ENCODE data around the gene PIH1D2.

PIH1D2 gene

DNA sequence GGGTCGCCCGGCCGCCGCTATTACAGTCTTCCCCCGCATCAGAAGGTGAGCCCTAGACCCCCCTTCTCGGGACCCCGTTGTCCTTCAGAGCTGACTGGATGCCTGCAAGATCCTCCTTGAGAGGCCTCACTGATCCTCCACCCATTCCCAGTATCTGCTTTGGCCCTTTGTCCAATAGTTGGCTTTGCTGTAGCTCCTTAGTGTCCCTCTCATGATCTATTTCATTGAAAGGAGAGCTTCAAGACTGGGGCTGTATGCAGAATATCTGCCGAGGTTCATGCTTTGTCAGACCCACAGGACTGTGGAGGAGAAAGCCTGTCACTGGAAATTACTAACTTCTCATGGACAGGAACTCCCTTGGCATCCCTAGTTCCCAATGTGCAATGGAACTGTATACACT is 48.1 kb downstream of the PIH1D2 start:
- peak overlapping the region; percentile 77; the same call in 1 of the 2 replicates for H3K27ac ChIP-seq (ENCODE audit: extremely low read depth, low read depth, low read length)
- TF ChIP-seq REST (tag by site-specific recombination; IDR thresholded peaks at IDR 0.05): no peak
- H3K4me1 ChIP-seq (ENCODE audit: control insufficient read depth, insufficient read depth, low read length): no peaks in the 10 kb centered on the region
- CTCF ChIA-PET: no interaction called here
- POLR2A ChIA-PET: no interaction called here
- H3K4me3 ChIP-seq (ENCODE audit: low read depth, low read length): peak overlapping the region; percentile 98
- peaks cover 0 to 36% of the 10 kb centered on the region in 2 experiments; a peak in 1 of 3 replicates for H3K36me3 ChIP-seq (ENCODE audit: control insufficient read depth in 2 of 2, insufficient read depth in 1 of 2, low read length in 2 of 2)
- H3K9me3 ChIP-seq (ENCODE audit: control insufficient read depth, insufficient read depth, low read depth, low read length): no peaks in the 10 kb centered on the region

GRCh38 chr11:112024773-112025678 is 48.8 kb downstream of the PIH1D2 start, which contains the start of gene DLAT:
Gene DLAT, plus strand, starts transcription at chr11:112025408. Its CDS starts 65 bp downstream, at chr11:112025473.
- Histone ChIP-seq H3K27ac (ENCODE audit: extremely low read depth, low read depth, low read length) (peak within 1 kb of the TSS; percentile 77), H3K4me3 (ENCODE audit: low read depth, low read length) (peak within 1 kb of the TSS; percentile 98), H3K9me3 (ENCODE audit: control insufficient read depth, insufficient read depth, low read depth, low read length) (no peaks in the 10 kb centered on the region), H3K4me1 (ENCODE audit: control insufficient read depth, insufficient read depth, low read length) (no peaks in the 10 kb centered on the region), H3K36me3 (ENCODE audit: control insufficient read depth in 2 of 2, insufficient read depth in 1 of 2, low read length in 2 of 2) (peaks cover 0 to 35% of the 10 kb centered on the region in 2 experiments; a peak in 1 of 3 replicates)
- CTCF ChIA-PET: no interaction called here
- POLR2A ChIA-PET: interaction anchor here (0.5 to 1.0 kb wide), 4 partner anchors 14 to 254 kb away, joined by 3 read pairs; no protein-coding TSS in a partner anchor
- TF ChIP-seq ZNF23 (tag by site-specific recombination; IDR thresholded peaks at IDR 0.05; ENCODE audit: borderline replicate concordance): no peak
- peak; percentile 52 for TF ChIP-seq GLIS1 (tag by site-specific recombination; IDR thresholded peaks at IDR 0.05)
- no peak for TF ChIP-seq ZNF433 (tag by site-specific recombination; IDR thresholded peaks at IDR 0.05; ENCODE audit: low read depth)
- peak; percentile 56; the same call in 1 of the 2 replicates for TF ChIP-seq KLF7 (tag by site-specific recombination; IDR thresholded peaks at IDR 0.05; ENCODE audit: borderline replicate concordance)
- no peak for TF ChIP-seq ZNF221 (tag by site-specific recombination; IDR thresholded peaks at IDR 0.05; ENCODE audit: borderline replicate concordance)
- TF ChIP-seq, protein P1, sequence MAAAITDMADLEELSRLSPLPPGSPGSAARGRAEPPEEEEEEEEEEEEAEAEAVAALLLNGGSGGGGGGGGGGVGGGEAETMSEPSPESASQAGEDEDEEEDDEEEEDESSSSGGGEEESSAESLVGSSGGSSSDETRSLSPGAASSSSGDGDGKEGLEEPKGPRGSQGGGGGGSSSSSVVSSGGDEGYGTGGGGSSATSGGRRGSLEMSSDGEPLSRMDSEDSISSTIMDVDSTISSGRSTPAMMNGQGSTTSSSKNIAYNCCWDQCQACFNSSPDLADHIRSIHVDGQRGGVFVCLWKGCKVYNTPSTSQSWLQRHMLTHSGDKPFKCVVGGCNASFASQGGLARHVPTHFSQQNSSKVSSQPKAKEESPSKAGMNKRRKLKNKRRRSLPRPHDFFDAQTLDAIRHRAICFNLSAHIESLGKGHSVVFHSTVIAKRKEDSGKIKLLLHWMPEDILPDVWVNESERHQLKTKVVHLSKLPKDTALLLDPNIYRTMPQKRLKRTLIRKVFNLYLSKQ (tag by site-specific recombination; IDR thresholded peaks at IDR 0.05; ENCODE audit: borderline replicate concordance): no peak
- TF ChIP-seq ZNF660 (tag by site-specific recombination; IDR thresholded peaks at IDR 0.05): peak; percentile 28; the same call in 1 of the 2 replicates
- TF ChIP-seq, protein P2, sequence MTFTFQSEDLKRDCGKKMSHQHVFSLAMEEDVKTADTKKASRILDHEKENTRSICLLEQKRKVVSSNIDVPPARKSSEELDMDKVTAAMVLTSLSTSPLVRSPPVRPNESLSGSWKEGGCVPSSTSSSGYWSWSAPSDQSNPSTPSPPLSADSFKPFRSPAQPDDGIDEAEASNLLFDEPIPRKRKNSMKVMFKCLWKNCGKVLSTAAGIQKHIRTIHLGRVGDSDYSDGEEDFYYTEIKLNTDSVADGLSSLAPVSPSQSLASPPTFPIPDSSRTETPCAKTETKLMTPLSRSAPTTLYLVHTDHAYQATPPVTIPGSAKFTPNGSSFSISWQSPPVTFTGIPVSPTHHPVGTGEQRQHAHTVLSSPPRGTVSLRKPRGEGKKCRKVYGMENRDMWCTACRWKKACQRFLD (tag by site-specific recombination; IDR thresholded peaks at IDR 0.05): no peak
- TF ChIP-seq ZFP69B (tag by site-specific recombination; IDR thresholded peaks at IDR 0.05): peak; percentile 81
- TF ChIP-seq ZNF610 (tag by site-specific recombination; IDR thresholded peaks at IDR 0.05; ENCODE audit: borderline replicate concordance): peak; percentile 89; the same call in 1 of the 2 replicates
- TF ChIP-seq ZNF555 (tag by site-specific recombination; conservative IDR thresholded peaks at IDR 0.05): no peak
- no peak for TF ChIP-seq ZNF521 (tag by site-specific recombination; IDR thresholded peaks at IDR 0.05)
- TF ChIP-seq ZNF48 (tag by site-specific recombination; IDR thresholded peaks at IDR 0.05): no peak
- TF ChIP-seq ZNF830 (tag by site-specific recombination; IDR thresholded peaks at IDR 0.05; ENCODE audit: low read depth): no peak
- peak; percentile 85 for TF ChIP-seq ZBTB17 (tag by site-specific recombination; IDR thresholded peaks at IDR 0.05)
- TF ChIP-seq ZNF18 (tag by site-specific recombination; IDR thresholded peaks at IDR 0.05): peak; percentile 50
- TF ChIP-seq, protein P3, sequence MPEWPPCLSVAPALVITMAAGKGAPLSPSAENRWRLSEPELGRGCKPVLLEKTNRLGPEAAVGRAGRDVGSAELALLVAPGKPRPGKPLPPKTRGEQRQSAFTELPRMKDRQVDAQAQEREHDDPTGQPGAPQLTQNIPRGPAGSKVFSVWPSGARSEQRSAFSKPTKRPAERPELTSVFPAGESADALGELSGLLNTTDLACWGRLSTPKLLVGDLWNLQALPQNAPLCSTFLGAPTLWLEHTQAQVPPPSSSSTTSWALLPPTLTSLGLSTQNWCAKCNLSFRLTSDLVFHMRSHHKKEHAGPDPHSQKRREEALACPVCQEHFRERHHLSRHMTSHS (tag by site-specific recombination; IDR thresholded peaks at IDR 0.05): no peak
- no peak for TF ChIP-seq ZNF426 (tag by site-specific recombination; IDR thresholded peaks at IDR 0.05)
- peak; percentile 72 for TF ChIP-seq KLF1 (tag by site-specific recombination; IDR thresholded peaks at IDR 0.05)
- TF ChIP-seq ZNF645 (tag by site-specific recombination; IDR thresholded peaks at IDR 0.05): no peak
- peak; percentile 72; the same call in 1 of the 2 replicates for TF ChIP-seq MZF1 (tag by site-specific recombination; IDR thresholded peaks at IDR 0.05; ENCODE audit: borderline replicate concordance)
